H9 (cell line): ENCODE measurements around the gene SOX4. TPM values are rescaled to one million over a fixed set of nuclear protein-coding genes. Genes with fewer than 3 reads are reported as not detected.

ENCODE experiments used
- DNase-seq: peaks from one replicate; pipeline ENCODE4 v3.0.0-alpha.2; 2017
- H2AFZ ChIP-seq: one replicate; pipeline ENCODE4 v1.6.1; 2013; ENCODE audit warnings: mild to moderate bottlenecking, low read length, control low read depth, moderate library complexity
- H2AK5ac ChIP-seq: 2 replicates; pipeline ENCODE4 v1.6.1; 2013; ENCODE audit warnings: low read length, control low read depth, mixed read lengths; ENCODE audit not compliant: insufficient read length
- H2BK120ac ChIP-seq: one replicate; pipeline ENCODE4 v1.6.1; 2013; ENCODE audit warnings: low read depth, mild to moderate bottlenecking, low read length, control low read depth, inconsistent platforms; ENCODE audit not compliant: poor library complexity, severe bottlenecking
- H2BK12ac ChIP-seq: 2 replicates; pipeline ENCODE4 v1.6.1; 2013; ENCODE audit warnings: low read length, control low read depth, mixed read lengths, low read depth; ENCODE audit not compliant: insufficient read length
- H2BK15ac ChIP-seq: 2 replicates; pipeline ENCODE4 v1.6.1; 2013; ENCODE audit warnings: low read depth, low read length, control low read depth
- H2BK20ac ChIP-seq: one replicate; pipeline ENCODE4 v1.6.1; 2013; ENCODE audit warnings: low read depth, mild to moderate bottlenecking, low read length, control low read depth, inconsistent platforms; ENCODE audit not compliant: poor library complexity, severe bottlenecking
- H2BK5ac ChIP-seq: 2 replicates; pipeline ENCODE4 v1.6.1; 2013; ENCODE audit warnings: low read length, control low read depth, mixed read lengths; ENCODE audit not compliant: insufficient read length
- H3K14ac ChIP-seq: 2 replicates; pipeline ENCODE4 v1.6.1; 2013; ENCODE audit warnings: low read length, control low read depth; ENCODE audit not compliant: insufficient read depth
- H3K18ac ChIP-seq: 2 replicates; pipeline ENCODE4 v1.6.1; 2013; ENCODE audit warnings: low read depth, mild to moderate bottlenecking, mixed read lengths, low read length, control low read depth; ENCODE audit not compliant: insufficient read length
- H3K23ac ChIP-seq: 2 replicates; pipeline ENCODE4 v1.6.1; 2013; ENCODE audit warnings: low read length, control low read depth, mixed read lengths, low read depth; ENCODE audit not compliant: insufficient read length
- H3K23me2 ChIP-seq: 2 replicates; pipeline ENCODE4 v1.6.1; 2013; ENCODE audit warnings: low read depth, mild to moderate bottlenecking, mixed read lengths, low read length, control low read depth; ENCODE audit not compliant: insufficient read length, poor library complexity, severe bottlenecking
- H3K27ac ChIP-seq: 2 replicates; pipeline ENCODE4 v1.5.1; 2013; ENCODE audit warnings: low read length, control low read depth, mixed read lengths, low read depth; ENCODE audit not compliant: insufficient read length
- H3K27me3 ChIP-seq: 2 replicates; pipeline ENCODE4 v1.6.1; 2013; ENCODE audit warnings: low read length, control low read depth, inconsistent platforms; ENCODE audit not compliant: insufficient read depth
- H3K4ac ChIP-seq: 2 replicates; pipeline ENCODE4 v1.6.1; 2013; ENCODE audit warnings: low read depth, mild to moderate bottlenecking, control low read depth, inconsistent platforms, low read length, moderate library complexity
- H3K4me1 ChIP-seq: 2 replicates; pipeline ENCODE4 v1.6.1; 2013; ENCODE audit warnings: low read length, control low read depth, inconsistent platforms; ENCODE audit not compliant: insufficient read depth
- H3K4me2 ChIP-seq: 2 replicates; pipeline ENCODE4 v1.6.1; 2013; ENCODE audit warnings: low read length, control low read depth, mixed read lengths; ENCODE audit not compliant: insufficient read length, insufficient read depth
- H3K56ac ChIP-seq: 2 replicates; pipeline ENCODE4 v1.6.1; 2013; ENCODE audit warnings: low read depth, mild to moderate bottlenecking, mixed read lengths, low read length, control low read depth; ENCODE audit not compliant: insufficient read length
- H3K79me1 ChIP-seq: 2 replicates; pipeline ENCODE4 v1.6.1; 2013; ENCODE audit warnings: low read depth, mild to moderate bottlenecking, moderate library complexity, low read length, control low read depth, inconsistent platforms; ENCODE audit not compliant: insufficient read depth, poor library complexity, severe bottlenecking
- H3K79me2 ChIP-seq: 2 replicates; pipeline ENCODE4 v1.6.1; 2013; ENCODE audit warnings: low read length, control low read depth, inconsistent platforms; ENCODE audit not compliant: insufficient read depth
- H3K9ac ChIP-seq: 2 replicates; pipeline ENCODE4 v1.6.1; 2013; ENCODE audit warnings: low read length, control low read depth, mixed read lengths; ENCODE audit not compliant: insufficient read length; ENCODE audit errors: extremely low read depth
- H3K9me3 ChIP-seq: one replicate; pipeline ENCODE4 v1.6.1; 2013; ENCODE audit warnings: low read depth, low read length, inconsistent platforms; ENCODE audit not compliant: control insufficient read depth
- H3T11ph ChIP-seq: one replicate; pipeline ENCODE4 v1.6.1; 2013; ENCODE audit warnings: mild to moderate bottlenecking, low read length, control low read depth, inconsistent platforms
- H4K20me1 ChIP-seq: one replicate; pipeline ENCODE4 v1.6.1; 2013; ENCODE audit not compliant: control insufficient read depth, insufficient read length, insufficient read depth
- H4K5ac ChIP-seq: 2 replicates; pipeline ENCODE4 v1.6.1; 2013; ENCODE audit warnings: low read depth, mild to moderate bottlenecking, mixed read lengths, low read length, control low read depth; ENCODE audit not compliant: insufficient read length
- H4K8ac ChIP-seq: replicated peaks from 2 replicates; pipeline ENCODE4 v1.6.1; 2013; ENCODE audit warnings: low read length, control low read depth, mixed read lengths, low read depth; ENCODE audit not compliant: insufficient read length
- H4K91ac ChIP-seq: 2 replicates; pipeline ENCODE4 v1.6.1; 2013; ENCODE audit warnings: low read depth, mild to moderate bottlenecking, moderate library complexity, mixed read lengths, low read length, control low read depth; ENCODE audit not compliant: insufficient read length
- H3K27ac Mint-ChIP-seq, 3 experiments: 2 replicates in 2 of 3; 3 replicates in 1 of 3; pipeline ENCODE4 v1.8.0; 2020 to 2021; ENCODE audit warnings: mixed read lengths in 3 of 3, mild to moderate bottlenecking in 1 of 3, moderate library complexity in 1 of 3
- H3K27me3 Mint-ChIP-seq: 2 replicates; pipeline ENCODE4 v1.8.0; 2021; ENCODE audit warnings: low read depth, mild to moderate bottlenecking, moderate library complexity, mixed read lengths
- H3K36me3 Mint-ChIP-seq, 3 experiments: 2 replicates in 2 of 3; 3 replicates in 1 of 3; pipeline ENCODE4 v1.8.0; 2020 to 2021; ENCODE audit warnings: low read depth in 3 of 3, mixed read lengths in 3 of 3; ENCODE audit not compliant: insufficient read depth in 1 of 3
- H3K4me1 Mint-ChIP-seq, 2 experiments: 2 replicates each; pipeline ENCODE4 v1.8.0; 2020; ENCODE audit warnings: mixed read lengths in 2 of 2
- H3K4me3 Mint-ChIP-seq, 2 experiments: 2 replicates in 1 of 2; 3 replicates in 1 of 2; pipeline ENCODE4 v1.8.0; 2020 to 2021; ENCODE audit warnings: mild to moderate bottlenecking in 2 of 2, mixed read lengths in 2 of 2, moderate library complexity in 1 of 2
- H3K9me3 Mint-ChIP-seq, 2 experiments: 2 replicates in 1 of 2; 3 replicates in 1 of 2; pipeline ENCODE4 v1.8.0; 2020; ENCODE audit warnings: mild to moderate bottlenecking in 2 of 2, mixed read lengths in 2 of 2, moderate library complexity in 1 of 2
- WGBS: extraction: QIAGEN DNeasy Blood & Tissue Kit; methylation state at CpG from one replicate; pipeline ENCODE4 v1.1.7; 2013; ENCODE audit warnings: missing lambda C conversion rate, low lambda C conversion rate, mixed read lengths; ENCODE audit not compliant: insufficient read length; ENCODE audit errors: extremely low coverage; 5-methylcytosine and 5-hydroxymethylcytosine counted together
- total RNA-seq: library from RNA; stranded (reverse); gene quantifications from 2 replicates; pipeline ENCODE4 v1.2.1, GENCODE V29; 2021
- TF ChIP-seq, protein P1 (sequence below): fragments of 200-600 bp; sonication (generic); conservative IDR thresholded peaks from 3 replicates; pipeline ENCODE4 v1.8.0; 2021; ENCODE audit warnings: antibody characterized with exemption, mild to moderate bottlenecking

The SOX4 gene
- total RNA-seq, 1 experiment from 2014 or later = 108 TPM

DNA sequence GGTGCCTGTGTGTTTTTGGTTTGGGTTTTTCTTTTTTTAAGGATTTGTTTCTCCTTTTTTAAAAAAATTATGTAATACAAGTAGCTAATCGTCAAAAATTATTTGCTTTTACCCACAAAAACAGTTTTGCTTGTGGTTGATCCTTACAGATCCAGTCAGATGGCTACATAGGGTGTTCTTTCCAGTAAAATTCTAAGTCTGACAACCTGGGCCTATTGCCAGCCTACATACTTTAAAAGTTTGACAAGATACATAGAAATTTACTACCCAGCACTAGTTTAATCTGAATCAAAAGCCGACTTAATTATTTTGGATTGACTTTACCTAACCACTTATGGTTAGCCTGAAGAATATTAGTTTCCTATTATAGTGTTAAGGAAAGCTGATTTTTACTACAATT, 2.1 kb upstream of the SOX4 start:
- Histone ChIP-seq H3K27me3 (no peaks in the 10 kb centered on the region; the same call in 1 of the 2 replicates), H4K8ac (no peak overlapping the region), H3T11ph (no peak overlapping the region), H2BK120ac (no peak overlapping the region), H2AK5ac (no peak overlapping the region), H3K9ac (no peak overlapping the region), H3K27ac (no peak overlapping the region), H3K23me2 (peaks cover 30% of the 10 kb centered on the region), H4K91ac (no peak overlapping the region), H3K4me1 (no peaks in the 10 kb centered on the region), H3K79me2 (peaks cover 26% of the 10 kb centered on the region; the same call in 1 of the 2 replicates), H2BK15ac (no peak overlapping the region), H3K4ac (no peak overlapping the region), H4K20me1 (no peaks in the 10 kb centered on the region), H3K56ac (no peak overlapping the region), H4K5ac (no peak overlapping the region), H3K79me1 (no peaks in the 10 kb centered on the region), H2BK5ac (no peak overlapping the region), H2BK12ac (no peak overlapping the region), H3K4me2 (no peak overlapping the region), H2AFZ (no peak overlapping the region), H3K9me3 (no peaks in the 10 kb centered on the region), H3K18ac (no peak overlapping the region), H3K23ac (no peak overlapping the region), H3K14ac (no peak overlapping the region), H2BK20ac (no peak overlapping the region)
- Mint-ChIP-seq H3K27me3 (peaks cover 11% of the 10 kb centered on the region), H3K4me3 (no peak overlapping the region), H3K4me1 (peaks cover 16 to 19% of the 10 kb centered on the region in 2 experiments), H3K9me3 (peaks cover 10 to 11% of the 10 kb centered on the region in 2 experiments), H3K36me3 (peaks cover 11 to 14% (median 14%) of the 10 kb centered on the region in 3 experiments), H3K27ac (no peak overlapping the region)
- no peak for DNase-seq
- WGBS = no CpG with 5 or more reads among the region's 2 CpGs
- TF ChIP-seq, protein P1, sequence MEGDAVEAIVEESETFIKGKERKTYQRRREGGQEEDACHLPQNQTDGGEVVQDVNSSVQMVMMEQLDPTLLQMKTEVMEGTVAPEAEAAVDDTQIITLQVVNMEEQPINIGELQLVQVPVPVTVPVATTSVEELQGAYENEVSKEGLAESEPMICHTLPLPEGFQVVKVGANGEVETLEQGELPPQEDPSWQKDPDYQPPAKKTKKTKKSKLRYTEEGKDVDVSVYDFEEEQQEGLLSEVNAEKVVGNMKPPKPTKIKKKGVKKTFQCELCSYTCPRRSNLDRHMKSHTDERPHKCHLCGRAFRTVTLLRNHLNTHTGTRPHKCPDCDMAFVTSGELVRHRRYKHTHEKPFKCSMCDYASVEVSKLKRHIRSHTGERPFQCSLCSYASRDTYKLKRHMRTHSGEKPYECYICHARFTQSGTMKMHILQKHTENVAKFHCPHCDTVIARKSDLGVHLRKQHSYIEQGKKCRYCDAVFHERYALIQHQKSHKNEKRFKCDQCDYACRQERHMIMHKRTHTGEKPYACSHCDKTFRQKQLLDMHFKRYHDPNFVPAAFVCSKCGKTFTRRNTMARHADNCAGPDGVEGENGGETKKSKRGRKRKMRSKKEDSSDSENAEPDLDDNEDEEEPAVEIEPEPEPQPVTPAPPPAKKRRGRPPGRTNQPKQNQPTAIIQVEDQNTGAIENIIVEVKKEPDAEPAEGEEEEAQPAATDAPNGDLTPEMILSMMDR = no peak
